Measurements from ENCODE around the gene CTRB2. TPM values are rescaled to one million over a fixed set of nuclear protein-coding genes. Genes with fewer than 3 reads are reported as not detected.
A peak's percentile ranks its signal among the peaks of the same experiment; 100 is the strongest.
"Not testable (repeated sequence)": the region's sequence is repeated elsewhere in the genome, so short reads cannot be mapped to it uniquely, and the experiment has no call there.

Gene CTRB2
- total RNA-seq, 1 donor from 2014 or later, result not detected

GRCh38 chr16:75246504-75247205, 39.7 kb upstream of the CTRB2 start:
- no peak for TF ChIP-seq CTCF (IDR thresholded peaks at IDR 0.05; ENCODE audit: unreplicated experiment)
- Mint-ChIP-seq H3K9me3 (ENCODE audit: unreplicated experiment) (no peaks in the 10 kb centered on the region), H3K4me3 (ENCODE audit: unreplicated experiment) (peak overlapping the region; percentile 82), H3K4me1 (ENCODE audit: unreplicated experiment) (peaks cover 59% of the 10 kb centered on the region), H3K36me3 (ENCODE audit: low read depth, unreplicated experiment) (peaks cover 24% of the 10 kb centered on the region), H3K27ac (ENCODE audit: unreplicated experiment) (peak overlapping the region; percentile 96), H3K27me3 (ENCODE audit: unreplicated experiment) (peaks cover 37% of the 10 kb centered on the region)
- DNase-seq (ENCODE audit: low spot score), result no peak

GRCh38 chr16:75244844-75245758, 38.1 kb upstream of the CTRB2 start:
- H3K4me1 Mint-ChIP-seq (ENCODE audit: unreplicated experiment), result peaks cover 61% of the 10 kb centered on the region
- DNase-seq (ENCODE audit: low spot score), result peak; percentile 79
- H3K4me3 Mint-ChIP-seq (ENCODE audit: unreplicated experiment), result peak overlapping the region; percentile 83
- peaks cover 36% of the 10 kb centered on the region for H3K27me3 Mint-ChIP-seq (ENCODE audit: unreplicated experiment)
- peaks cover 34% of the 10 kb centered on the region for H3K36me3 Mint-ChIP-seq (ENCODE audit: low read depth, unreplicated experiment)
- H3K27ac Mint-ChIP-seq (ENCODE audit: unreplicated experiment), result peak overlapping the region; percentile 100
- TF ChIP-seq CTCF (IDR thresholded peaks at IDR 0.05; ENCODE audit: unreplicated experiment), result no peak
- no peaks in the 10 kb centered on the region for H3K9me3 Mint-ChIP-seq (ENCODE audit: unreplicated experiment)

GRCh38 chr16:75244225-75244809, 37.4 kb upstream of the CTRB2 start:
- no peak for TF ChIP-seq CTCF (IDR thresholded peaks at IDR 0.05; ENCODE audit: unreplicated experiment)
- no peak for DNase-seq (ENCODE audit: low spot score)
- peaks cover 35% of the 10 kb centered on the region for H3K27me3 Mint-ChIP-seq (ENCODE audit: unreplicated experiment)
- H3K4me3 Mint-ChIP-seq (ENCODE audit: unreplicated experiment), result peak overlapping the region; percentile 83
- H3K9me3 Mint-ChIP-seq (ENCODE audit: unreplicated experiment), result no peaks in the 10 kb centered on the region
- peaks cover 60% of the 10 kb centered on the region for H3K4me1 Mint-ChIP-seq (ENCODE audit: unreplicated experiment)
- H3K36me3 Mint-ChIP-seq (ENCODE audit: low read depth, unreplicated experiment), result peaks cover 37% of the 10 kb centered on the region
- H3K27ac Mint-ChIP-seq (ENCODE audit: unreplicated experiment), result peak overlapping the region; percentile 100

GRCh38 chr16:75243667-75244224, 36.8 kb upstream of the CTRB2 start:
- H3K9me3 Mint-ChIP-seq (ENCODE audit: unreplicated experiment), result no peaks in the 10 kb centered on the region
- H3K27ac Mint-ChIP-seq (ENCODE audit: unreplicated experiment), result peak overlapping the region; percentile 100
- H3K27me3 Mint-ChIP-seq (ENCODE audit: unreplicated experiment), result peaks cover 35% of the 10 kb centered on the region
- peaks cover 56% of the 10 kb centered on the region for H3K4me1 Mint-ChIP-seq (ENCODE audit: unreplicated experiment)
- no peak for TF ChIP-seq CTCF (IDR thresholded peaks at IDR 0.05; ENCODE audit: unreplicated experiment)
- no peak for DNase-seq (ENCODE audit: low spot score)
- peaks cover 37% of the 10 kb centered on the region for H3K36me3 Mint-ChIP-seq (ENCODE audit: low read depth, unreplicated experiment)
- peak overlapping the region; percentile 78 for H3K4me3 Mint-ChIP-seq (ENCODE audit: unreplicated experiment)

- not testable (repeated sequence) for DNase-seq (ENCODE audit: low spot score); H3K9me3 Mint-ChIP-seq (ENCODE audit: unreplicated experiment)
- peaks cover 34% of the 10 kb centered on the region for H3K36me3 Mint-ChIP-seq (ENCODE audit: low read depth, unreplicated experiment)
- H3K27me3 Mint-ChIP-seq (ENCODE audit: unreplicated experiment), result peaks cover 30% of the 10 kb centered on the region
- peak overlapping the region; percentile 100 for H3K27ac Mint-ChIP-seq (ENCODE audit: unreplicated experiment)
- H3K4me3 Mint-ChIP-seq (ENCODE audit: unreplicated experiment), result peak overlapping the region; percentile 78
- H3K4me1 Mint-ChIP-seq (ENCODE audit: unreplicated experiment), result peaks cover 45% of the 10 kb centered on the region
Observed at GRCh38 chr16:75242436-75243078, 35.6 kb upstream of the CTRB2 start.
